HG03060 (cell line): ENCODE results near the gene RNF213.

Source experiments
- ATAC-seq: cut with Tn5 transposase; IDR thresholded peaks from one replicate; pipeline ENCODE4 v1.9.1; 2021; ENCODE audit warnings: low read depth, moderate number of reproducible peaks; ENCODE audit not compliant: unreplicated experiment

Gene RNF213

GRCh38 chr17:80345321-80345720 lies 84.7 kb downstream of the RNF213 start:
- no peak for ATAC-seq

GRCh38 chr17:80345841-80346497 lies 85.3 kb downstream of the RNF213 start:
- ATAC-seq, result no peak

- no peak for ATAC-seq
Observed at GRCh38 chr17:80346498-80347275, 86.0 kb downstream of the RNF213 start.

DNA sequence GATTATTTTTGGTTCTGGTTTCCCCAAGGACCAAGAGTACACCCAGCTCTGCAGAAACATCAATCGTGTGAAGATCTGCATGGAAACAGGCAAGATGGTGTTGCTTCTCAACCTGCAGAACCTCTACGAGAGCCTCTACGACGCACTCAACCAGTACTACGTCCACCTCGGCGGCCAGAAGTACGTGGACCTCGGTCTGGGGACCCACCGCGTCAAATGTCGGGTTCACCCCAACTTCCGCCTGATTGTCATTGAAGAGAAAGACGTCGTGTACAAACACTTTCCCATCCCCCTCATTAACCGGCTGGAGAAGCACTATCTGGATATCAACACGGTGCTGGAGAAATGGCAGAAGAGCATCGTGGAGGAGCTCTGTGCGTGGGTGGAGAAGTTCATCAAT lies 86.9 kb downstream of the RNF213 start:
- no peak for ATAC-seq

GRCh38 chr17:80347948-80348351 lies 87.3 kb downstream of the RNF213 start:
- no peak for ATAC-seq

DNA sequence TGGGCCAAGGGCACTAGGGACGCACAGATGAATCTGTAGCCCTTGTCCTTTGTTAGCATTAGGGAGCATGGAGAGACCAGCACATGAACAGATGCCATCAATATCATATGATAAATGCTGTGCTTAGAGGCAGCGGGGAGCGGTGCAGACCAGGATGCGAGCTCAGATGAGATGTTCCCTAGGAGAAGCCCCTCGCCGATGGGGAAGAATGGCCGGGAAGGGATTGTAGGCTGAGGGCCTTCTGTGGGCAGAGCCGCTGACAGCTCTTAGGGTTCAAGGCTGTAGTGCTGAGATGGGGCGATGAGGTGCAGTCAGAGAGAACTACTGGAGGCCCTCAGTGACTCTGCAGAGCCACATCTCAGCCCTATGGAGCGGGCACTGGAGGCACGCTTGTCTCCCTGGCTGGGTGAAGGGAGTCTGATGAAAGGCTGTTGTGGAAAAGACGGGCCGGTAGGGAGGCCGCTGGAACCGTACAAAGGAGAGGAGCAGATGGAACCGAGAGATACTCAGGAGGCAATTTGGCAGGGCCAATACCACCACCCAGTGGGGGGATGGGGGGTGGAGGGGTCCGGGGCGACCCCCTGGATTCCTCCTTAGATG lies 88.0 kb downstream of the RNF213 start:
- no peak for ATAC-seq

GRCh38 chr17:80349151-80349651 lies 88.5 kb downstream of the RNF213 start:
- ATAC-seq, result no peak

DNA sequence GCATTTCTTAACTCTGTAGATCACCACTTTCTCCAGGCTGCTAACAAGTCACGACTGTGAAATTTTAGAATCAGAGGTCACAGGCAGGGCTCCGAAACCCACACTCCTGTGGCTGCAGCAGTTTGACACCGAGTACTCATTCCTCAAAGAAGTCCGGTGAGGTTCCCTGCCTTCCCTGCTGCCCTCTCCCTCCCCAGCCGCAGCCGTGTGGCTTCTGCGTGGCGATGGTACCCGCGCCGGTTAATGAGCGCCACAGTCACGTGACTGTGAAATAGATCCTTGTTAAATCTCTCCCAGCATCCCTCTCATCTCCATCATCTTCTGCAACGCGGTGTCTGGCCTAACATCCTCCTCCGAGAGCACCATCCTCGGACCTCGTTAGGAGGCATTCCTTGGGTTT lies 89.1 kb downstream of the RNF213 start:
- no peak for ATAC-seq

DNA sequence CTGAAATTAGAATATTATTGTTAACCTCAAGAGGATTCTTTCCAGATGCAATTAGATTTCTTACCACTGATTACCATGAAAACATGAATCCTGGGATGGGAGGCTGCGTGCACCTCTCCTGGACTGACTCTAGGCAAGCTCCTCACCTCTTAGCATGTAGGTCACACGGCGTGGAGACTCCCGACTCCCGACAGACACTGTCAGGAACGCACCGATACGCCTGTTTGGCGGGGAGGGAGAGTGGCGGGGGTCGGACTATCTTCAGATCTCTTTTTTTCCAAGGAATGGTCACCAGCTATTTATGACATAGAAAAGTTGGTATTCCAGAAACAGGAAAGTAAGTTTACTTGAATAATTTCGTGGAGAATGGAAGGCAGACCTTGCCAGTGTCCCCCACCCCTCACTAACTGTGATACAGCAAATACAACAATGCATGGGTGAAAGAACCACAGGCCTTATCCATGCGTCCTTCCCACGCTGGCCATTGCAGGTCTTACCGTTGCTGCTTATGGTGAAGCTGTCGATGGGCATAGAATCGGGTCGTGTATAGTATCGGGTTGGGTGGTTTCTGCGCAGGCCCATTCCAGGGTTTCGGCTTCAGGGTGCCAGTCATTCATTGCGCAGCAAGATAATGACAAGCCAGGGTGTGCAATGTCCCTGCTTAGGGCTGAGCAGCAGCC lies 91.7 kb downstream of the RNF213 start:
- ATAC-seq, result no peak

- no peak for ATAC-seq
Observed at GRCh38 chr17:80352991-80353665, 92.5 kb downstream of the RNF213 start.

DNA sequence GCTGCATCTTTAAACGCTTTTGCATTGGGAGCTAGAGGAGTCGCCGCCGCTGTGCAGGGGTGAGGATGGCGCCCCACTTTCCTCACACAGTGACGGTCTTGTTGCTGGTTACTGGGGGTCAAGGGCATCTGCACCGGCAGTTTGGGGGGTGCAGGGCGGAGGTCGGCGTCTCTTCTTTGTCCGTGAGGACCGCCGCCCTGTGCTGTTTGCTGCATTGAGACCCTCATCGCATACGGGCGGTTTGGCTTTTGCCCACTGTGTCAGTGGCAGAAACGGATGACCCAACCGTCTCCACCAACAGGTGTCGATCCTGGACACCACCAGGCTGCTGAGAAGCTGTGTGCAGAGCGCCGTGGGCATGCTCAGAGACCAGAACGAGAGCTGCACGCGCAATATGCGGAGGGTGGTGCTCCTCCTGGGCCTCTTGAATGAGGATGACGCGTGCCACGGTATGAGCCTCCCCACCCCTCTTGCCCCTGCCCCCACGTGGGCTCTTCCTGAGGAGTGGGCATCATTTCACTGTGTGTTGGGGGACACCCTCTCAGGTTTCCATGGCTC lies 93.1 kb downstream of the RNF213 start:
- no peak for ATAC-seq

DNA sequence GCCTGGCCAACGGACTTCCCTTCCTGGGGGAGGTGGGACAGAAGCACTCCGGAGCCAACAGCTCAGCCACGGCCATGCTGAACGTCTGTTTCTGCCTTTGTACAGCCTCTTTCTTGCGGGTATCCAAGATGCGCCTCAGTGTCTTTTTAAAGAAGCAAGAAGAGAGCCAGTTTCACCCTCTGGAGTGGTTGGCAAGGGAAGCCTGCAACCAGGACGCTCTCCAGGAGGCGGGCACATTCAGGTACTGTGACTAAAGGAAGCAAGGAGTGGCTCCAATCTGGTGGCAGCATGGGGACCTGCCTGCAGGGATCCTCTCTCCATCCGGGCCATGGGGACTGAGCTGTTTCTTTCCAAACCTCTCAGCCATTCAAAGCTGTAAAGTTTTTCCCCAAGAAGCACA lies 93.7 kb downstream of the RNF213 start:
- ATAC-seq, result no peak

- ATAC-seq, result no peak
Observed at GRCh38 chr17:80356231-80356856, 95.7 kb downstream of the RNF213 start.

GRCh38 chr17:80358131-80358530 lies 97.5 kb downstream of the RNF213 start:
- ATAC-seq, result no peak

- ATAC-seq, result no peak
Observed at GRCh38 chr17:80358861-80359260, 98.2 kb downstream of the RNF213 start.

DNA sequence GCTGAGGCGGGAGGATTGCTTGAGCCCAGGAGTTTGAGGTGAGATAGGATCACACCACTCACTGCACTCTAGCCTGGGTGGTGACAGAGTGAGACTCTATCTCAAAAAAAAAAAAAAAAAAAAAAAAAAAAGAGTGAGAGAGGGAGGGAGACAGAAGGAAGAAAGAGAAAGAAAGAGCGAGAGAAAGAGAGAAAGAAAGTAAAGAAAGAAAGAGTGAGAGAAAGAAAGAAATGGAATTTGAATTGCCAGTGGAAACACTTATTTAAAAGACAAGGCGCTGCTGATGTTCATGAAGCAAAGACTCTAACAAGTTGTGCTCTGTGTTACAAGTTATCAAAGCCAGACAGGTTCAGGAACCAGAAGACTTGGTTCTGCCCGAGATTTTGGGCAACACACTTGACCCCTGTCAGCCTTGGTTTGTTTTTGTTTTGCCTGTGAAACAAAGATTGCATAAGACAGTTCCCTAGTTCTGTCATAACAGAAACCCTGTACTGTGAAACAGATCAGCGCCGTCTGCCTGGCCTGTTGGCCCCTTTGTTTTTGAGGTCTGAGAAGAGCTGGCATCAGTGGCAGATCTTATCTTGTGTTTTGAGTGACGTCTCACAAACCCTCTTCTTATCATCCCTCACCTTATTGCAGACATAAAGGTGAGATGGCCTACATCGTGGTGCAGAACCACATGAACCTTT lies 98.9 kb downstream of the RNF213 start:
- no peak for ATAC-seq

DNA sequence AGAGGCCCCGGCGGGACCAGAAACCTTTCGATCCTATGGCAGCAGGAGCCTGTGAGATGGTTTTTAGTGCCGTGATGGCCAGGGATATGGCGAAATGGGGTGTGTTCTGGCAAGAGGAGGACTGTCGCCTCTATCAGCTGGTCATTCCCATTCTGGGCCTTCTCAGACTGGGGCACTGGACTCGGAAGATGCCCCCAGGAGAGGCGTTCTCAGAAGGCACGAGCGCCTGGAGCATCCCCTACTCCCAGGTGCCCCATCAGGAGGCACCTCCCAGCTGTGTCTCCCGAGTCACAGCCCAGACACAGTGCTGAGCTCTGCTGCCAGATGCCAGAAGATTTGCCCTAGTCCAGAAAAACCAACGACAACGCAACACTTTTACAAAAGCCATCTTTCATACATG lies 99.7 kb downstream of the RNF213 start:
- ATAC-seq, result no peak

- no peak for ATAC-seq
Observed at GRCh38 chr17:80361495-80362220, 101.0 kb downstream of the RNF213 start.
